K562 (cell line): ENCODE data around the gene SH3GL3. TPM values are rescaled to one million over a fixed set of nuclear protein-coding genes. Genes with fewer than 3 reads are reported as not detected.

Experiments
- ATAC-seq: fragments of 200-7000 bp; cut with Tn5 transposase; 3 replicates; pipeline ENCODE4 v1.9.1; 2020; ENCODE audit warnings: moderate library complexity
- BruUV-seq: library from RNA; stranded (reverse); fragments of 400-500 nt; replicated peaks from 2 replicates; lab custom pipeline; 2021; lab: Mats Ljungman, UMichigan
- CTCF ChIA-PET: fragments of 300-600 bp; formaldehyde crosslinking; extraction: SDS; loops from one replicate; lab custom pipeline; 2021; ENCODE audit warnings: low intra/inter-chr PET ratio; lab: Yijun Ruan, JAX
- POLR2A ChIA-PET: fragments of 300-600, 350-650 bp; sonication (Branson Sonifier 250); formaldehyde crosslinking; extraction: SDS; loops from one replicate; lab custom pipeline; 2021; ENCODE audit warnings: antibody characterized with exemption, inconsistent platforms; lab: Yijun Ruan, JAX
- DNase-seq, 4 experiments: peaks; one replicate each; pipeline versions ENCODE4 v3.0.0 to v3.0.0-alpha.2; 2011 to 2018; ENCODE audit warnings: low spot score in 3 of 4, mixed read lengths in 3 of 4; ENCODE audit errors: extremely low read depth in 1 of 4
- FAIRE-seq: peaks from 2 replicates; lab custom pipeline; 2011; peaks lifted over from hg19 to GRCh38; lab: Jason Lieb, UNC
- H2AFZ ChIP-seq: 2 replicates; pipeline ENCODE4 v1.6.0; 2011; ENCODE audit warnings: low read depth, low read length, control low read depth, inconsistent platforms
- H3K27ac ChIP-seq: fragments of 200-600 bp; 3 replicates; pipeline ENCODE4 v1.8.0; 2011; ENCODE audit warnings: low read depth, mild to moderate bottlenecking, control low read depth, inconsistent platforms, low read length, moderate library complexity, mixed read lengths; ENCODE audit errors: extremely low read depth
- H3K27me3 ChIP-seq, 2 experiments: fragments of 300-600 bp in 1 of 2; 2 replicates in 1 of 2; 3 replicates in 1 of 2; pipeline versions ENCODE4 v1.6.0 to v1.8.0; 2011; ENCODE audit warnings: inconsistent platforms in 2 of 2, low read length in 2 of 2, mild to moderate bottlenecking in 1 of 2, mixed read lengths in 1 of 2, moderate library complexity in 1 of 2; ENCODE audit not compliant: control insufficient read depth in 2 of 2, insufficient read depth in 2 of 2
- H3K36me3 ChIP-seq: fragments of 300-600 bp; 3 replicates; pipeline ENCODE4 v1.8.0; 2011; ENCODE audit warnings: mild to moderate bottlenecking, low read length, inconsistent platforms; ENCODE audit not compliant: control insufficient read depth, insufficient read depth
- H3K4me1 ChIP-seq, 2 experiments: fragments of 200-600 bp in 1 of 2; replicated peaks in 1 of 2; 2 replicates in 1 of 2; 3 replicates in 1 of 2; pipeline versions ENCODE4 v1.5.1 to v1.8.0; 2011; ENCODE audit warnings: inconsistent platforms in 2 of 2, low read length in 2 of 2, mild to moderate bottlenecking in 1 of 2, mixed read lengths in 1 of 2, moderate library complexity in 1 of 2; ENCODE audit not compliant: control insufficient read depth in 2 of 2, insufficient read depth in 2 of 2
- H3K4me2 ChIP-seq: 2 replicates; pipeline ENCODE4 v1.6.1; 2011; ENCODE audit warnings: low read length, control low read depth, inconsistent platforms, mixed read lengths; ENCODE audit not compliant: insufficient read depth
- H3K4me3 ChIP-seq: fragments of 200-600 bp; sonication (generic), shearing (Covaris generic); 2 replicates; pipeline ENCODE4 v1.5.1; 2016; ENCODE audit warnings: control low read depth, inconsistent platforms
- H3K79me2 ChIP-seq: fragments of 200-600 bp; 3 replicates; pipeline ENCODE4 v1.8.0; 2011; ENCODE audit warnings: low read length, inconsistent platforms; ENCODE audit not compliant: control insufficient read depth, insufficient read depth
- H3K9ac ChIP-seq, 2 experiments: 2 replicates each; pipeline versions ENCODE4 v1.6.0 to v1.6.1; 2011; ENCODE audit warnings: low read depth in 2 of 2, low read length in 2 of 2, control low read depth in 1 of 2, inconsistent platforms in 1 of 2, mild to moderate bottlenecking in 1 of 2, mixed read lengths in 1 of 2; ENCODE audit not compliant: insufficient read depth in 1 of 2
- H3K9me1 ChIP-seq: one replicate; pipeline ENCODE4 v1.6.0; 2011; ENCODE audit warnings: inconsistent platforms, mild to moderate bottlenecking, low read length, moderate library complexity; ENCODE audit not compliant: control insufficient read depth, insufficient read depth
- H3K9me3 ChIP-seq: replicated peaks from 2 replicates; pipeline ENCODE4 v1.5.1; 2011; ENCODE audit warnings: low read depth, low read length, inconsistent platforms; ENCODE audit not compliant: control insufficient read depth, insufficient read depth
- H4K20me1 ChIP-seq: replicated peaks from 2 replicates; pipeline ENCODE4 v1.6.1; 2011; ENCODE audit warnings: low read length, inconsistent platforms, mixed read lengths; ENCODE audit not compliant: control insufficient read depth, insufficient read depth
- CTCF ChIP-seq, 3 experiments: IDR thresholded peaks in 2 of 3; conservative IDR thresholded peaks in 1 of 3; 2 replicates each; pipeline ENCODE4 v1.5.1; 2011 to 2012; ENCODE audit warnings: low read length in 3 of 3, mild to moderate bottlenecking in 3 of 3, control low read depth in 2 of 3, improper control_type of control experiment in 1 of 3, inconsistent platforms in 1 of 3, low read depth in 1 of 3, mixed read lengths in 1 of 3, moderate library complexity in 1 of 3; ENCODE audit not compliant: insufficient read depth in 2 of 3
- IRF9 ChIP-seq: fragments of 450-650 bp; IDR thresholded peaks from 2 replicates; pipeline ENCODE4 v1.6.1; 2016; ENCODE audit warnings: missing biosample characterization, missing genetic modification characterization
- KAT8 ChIP-seq: fragments of 450-650 bp; IDR thresholded peaks from 2 replicates; pipeline ENCODE4 v1.6.1; 2016; ENCODE audit warnings: low read depth, mild to moderate bottlenecking
- RAD21 ChIP-seq, 2 experiments: fragments of 250-450 bp in 1 of 2; fragments of 450-650 bp in 1 of 2; sonication (Bioruptor Pico) in 1 of 2; formaldehyde crosslinking in 1 of 2; IDR thresholded peaks in 1 of 2; conservative IDR thresholded peaks in 1 of 2; 2 replicates each; pipeline versions ENCODE4 v1.4.0 to v1.8.0; 2020 to 2022; ENCODE audit warnings: mild to moderate bottlenecking in 2 of 2, moderate library complexity in 1 of 2
- RBM34 ChIP-seq: fragments of 200-400 bp; formaldehyde crosslinking; IDR thresholded peaks from 2 replicates; pipeline ENCODE4 v1.6.1; 2018; ENCODE audit warnings: low read length, borderline replicate concordance; ENCODE audit not compliant: insufficient read depth
- RNF2 ChIP-seq: sonication (generic); IDR thresholded peaks from 2 replicates; pipeline ENCODE4 v1.6.1; 2016
- SP1 ChIP-seq: sonication (generic); formaldehyde crosslinking; IDR thresholded peaks from 2 replicates; pipeline ENCODE4 v1.8.1; 2022; ENCODE audit warnings: mild to moderate bottlenecking, missing genetic modification reagents
- ZNF133 ChIP-seq: fragments of 250-450 bp; sonication (Bioruptor Pico); IDR thresholded peaks from 2 replicates; pipeline ENCODE4 v1.4.0; 2020; ENCODE audit warnings: mild to moderate bottlenecking
- ZNF140 ChIP-seq: fragments of 250-450 bp; sonication (Bioruptor Pico); IDR thresholded peaks from 2 replicates; pipeline ENCODE4 v1.8.0; 2021; ENCODE audit warnings: moderate library complexity, mild to moderate bottlenecking, inconsistent platforms
- ZNF316 ChIP-seq: fragments of 450-650 bp; IDR thresholded peaks from 2 replicates; pipeline ENCODE4 v1.6.1; 2016
- ZNF79 ChIP-seq: fragments of 250-450 bp; sonication (Bioruptor Pico); IDR thresholded peaks from 2 replicates; pipeline ENCODE4 v1.4.0; 2020; ENCODE audit warnings: low read depth, mild to moderate bottlenecking, moderate library complexity
- WGBS: fragments of 100-300 bp; shearing (Covaris generic); methylation state at CpG from one replicate; pipeline ENCODE4 v1.1.6; 2016; ENCODE audit warnings: low coverage, mixed read lengths; ENCODE audit not compliant: insufficient coverage; ENCODE audit errors: missing lambda C conversion rate; 5-methylcytosine and 5-hydroxymethylcytosine counted together
- in situ Hi-C: fragments of 300-500 bp; cut with MboI; formaldehyde crosslinking; loops from 4 replicates; pipeline ENCODE4 v1.15.0; 2018; ENCODE audit warnings: inconsistent platforms, mixed read lengths
- intact Hi-C: fragments of 100-400 bp; cut with micrococcal nuclease; formaldehyde crosslinking; loops from 2 replicates; pipeline ENCODE4 v1.14.2; 2022
- polyA plus RNA-seq, 8 experiments: library from polyadenylated mRNA; depleted of rRNA in 4 of 8; stranded (reverse) in 5 of 8; unstranded in 3 of 8; fragments of >200 nt; fragmentation: Nextera tagmentation in 2 of 8; fragmentation: Illumina TruSeq in 1 of 8; extraction: Ambion mirVana in 2 of 8; extraction: Trizol in 1 of 8; gene quantifications; 2 replicates each; pipeline versions ENCODE4 v1.2.1 to v1.2.3, GENCODE V29; 2011 to 2014; ENCODE audit warnings: inconsistent platforms in 1 of 8, missing spikeins in 1 of 8
- total RNA-seq, 7 experiments: library from RNA; depleted of rRNA in 6 of 7; stranded (reverse); fragments of >200 nt in 6 of 7; fragmentation: Illumina TruSeq in 2 of 7; extraction: Trizol in 2 of 7; gene quantifications; 2 replicates each; pipeline versions ENCODE4 v1.2.1 to v1.2.3, GENCODE V29; 2011 to 2021; ENCODE audit warnings: low replicate concordance in 1 of 7

Gene SH3GL3
- total and polyA plus RNA-seq, 9 of the 15 experiments (the other 6 are each of a cell fraction or from before 2014, with no cell fraction given) = 3.9 to 16.0 (median 9.7) TPM

GRCh38 chr15:83656943-83657528, 209.9 kb downstream of the SH3GL3 start (continued):
- no peak for TF ChIP-seq ZNF79 (CRISPR knock-in tag)
- no peak for TF ChIP-seq RBM34
- no peak for TF ChIP-seq ZNF316
- no peak for TF ChIP-seq KAT8
- no peak for TF ChIP-seq ZNF140 (CRISPR knock-in tag)

- peak; percentile 26 for FAIRE-seq
Measured at GRCh38 chr15:83657549-83657948, 210.4 kb downstream of the SH3GL3 start.

More at GRCh38 chr15:83657549-83657948, 210.4 kb downstream of the SH3GL3 start:
- intact Hi-C loops = no loop called here
- BruUV-seq = no TSS peak
- no peak overlapping the region for H3K4me3 ChIP-seq
- in situ Hi-C loops = no loop called here
- H3K9me1 ChIP-seq = no peaks in the 10 kb centered on the region
- peaks cover 0 to 15% of the 10 kb centered on the region in 2 experiments; a peak in 2 of 5 replicates for H3K27me3 ChIP-seq
- POLR2A ChIA-PET = interaction anchor here (1.2 to 1.9 kb wide), 2 partner anchors 9 to 14 kb away, joined by 3 to 5 read pairs; no protein-coding TSS in a partner anchor
- ATAC-seq = peak; percentile 75
- no peaks in the 10 kb centered on the region for H3K4me1 ChIP-seq
- CTCF ChIA-PET = no interaction called here
- no peaks in the 10 kb centered on the region for H3K9me3 ChIP-seq
- no peaks in the 10 kb centered on the region for H3K36me3 ChIP-seq
- no peak overlapping the region for H2AFZ ChIP-seq
- TF ChIP-seq ZNF133 (CRISPR knock-in tag) = no peak
- TF ChIP-seq RAD21 (CRISPR knock-in tag; conservative IDR thresholded peaks at IDR 0.05 in 1 of 2, IDR thresholded peaks at IDR 0.05 in 1 of 2) = peak in 1 of 2 experiments; percentile 35; a peak in 1 of 4 replicates
- TF ChIP-seq RNF2 = no peak
- TF ChIP-seq IRF9 = no peak
- peak; percentile 35 to 53 (median 40); a peak in 5 of 6 replicates for TF ChIP-seq CTCF (IDR thresholded peaks at IDR 0.05 in 2 of 3, conservative IDR thresholded peaks at IDR 0.05 in 1 of 3; ENCODE audit: insufficient read depth in 2 of 3, low read depth in 1 of 3, low read length in 3 of 3)
- TF ChIP-seq SP1 = no peak
- WGBS = 3% methylated on average over 4 of the region's 4 CpGs
- H3K79me2 ChIP-seq = no peaks in the 10 kb centered on the region
- no peak overlapping the region for H3K9ac ChIP-seq
- DNase-seq = peak; percentile 19 to 30 (median 21)
- H3K4me2 ChIP-seq = no peak overlapping the region
- H3K27ac ChIP-seq = no peak overlapping the region
- no peaks in the 10 kb centered on the region for H4K20me1 ChIP-seq
